Measurements from ENCODE around the gene GLYATL3. TPM values are rescaled to one million over a fixed set of nuclear protein-coding genes. Genes with fewer than 3 reads are reported as not detected.
"Not testable (repeated sequence)": the region's sequence is repeated elsewhere in the genome, so short reads cannot be mapped to it uniquely, and the experiment has no call there.

GLYATL3 gene
- total RNA-seq (not detected), total RNA-seq (0 reads per million in 2 donors)

- ATAC-seq (no peak), DNase-seq (no peak)
- Mint-ChIP-seq H3K27ac (no peak within 1 kb of the TSS), H3K27me3 (peaks cover 9% of the 10 kb centered on the region), H3K36me3 (ENCODE audit: low read depth) (no peaks in the 10 kb centered on the region), H3K4me1 (no peaks in the 10 kb centered on the region), H3K4me3 (no peak within 1 kb of the TSS)
- H3K9me3 ChIP-seq (ENCODE audit: control insufficient read depth, low read length, poor library complexity, severe bottlenecking) = no peaks in the 10 kb centered on the region
Measured at GRCh38 chr6:49499623-49500022, at the start of gene GLYATL3. Gene GLYATL3, plus strand, starts transcription at chr6:49499923. Its CDS starts 12,068 bp downstream, at chr6:49511991.

DNA sequence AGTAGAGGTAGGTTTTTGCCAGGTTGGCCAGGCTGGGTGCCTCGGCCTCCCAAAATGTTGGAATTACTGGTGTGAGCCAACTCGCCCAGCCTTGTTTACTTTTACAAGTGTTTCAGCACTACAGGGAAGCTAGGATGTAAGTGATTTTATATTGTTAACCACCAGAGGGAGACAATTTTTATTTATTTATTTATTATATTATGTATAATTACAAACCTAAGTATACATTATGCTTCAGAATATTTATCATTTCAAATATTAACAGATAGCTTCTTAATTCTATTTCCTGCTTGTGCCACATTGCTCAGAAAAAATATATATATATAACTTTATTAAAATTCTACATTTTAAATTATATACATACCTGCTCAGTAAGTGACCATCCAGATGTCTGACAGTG lies 46.5 kb upstream of the GLYATL3 start:
- Mint-ChIP-seq H3K4me1 (peaks cover 6% of the 10 kb centered on the region), H3K27ac (no peak overlapping the region), H3K27me3 (no peaks in the 10 kb centered on the region), H3K36me3 (ENCODE audit: low read depth) (peaks cover 8% of the 10 kb centered on the region), H3K4me3 (no peak overlapping the region)
- DNase-seq (no peak), ATAC-seq (no peak)
- H3K9me3 ChIP-seq (ENCODE audit: control insufficient read depth, low read length, poor library complexity, severe bottlenecking) = no peaks in the 10 kb centered on the region

- H3K4me3 Mint-ChIP-seq = no peak overlapping the region
- no peaks in the 10 kb centered on the region for H3K27me3 Mint-ChIP-seq
- H3K9me3 ChIP-seq (ENCODE audit: control insufficient read depth, low read length, poor library complexity, severe bottlenecking) = no peaks in the 10 kb centered on the region
- no peak for DNase-seq
- peaks cover 4% of the 10 kb centered on the region for H3K36me3 Mint-ChIP-seq (ENCODE audit: low read depth)
- H3K27ac Mint-ChIP-seq = no peak overlapping the region
- ATAC-seq = no peak
- H3K4me1 Mint-ChIP-seq = peaks cover 10% of the 10 kb centered on the region
Measured at GRCh38 chr6:49454787-49455709, 44.7 kb upstream of the GLYATL3 start.

DNA sequence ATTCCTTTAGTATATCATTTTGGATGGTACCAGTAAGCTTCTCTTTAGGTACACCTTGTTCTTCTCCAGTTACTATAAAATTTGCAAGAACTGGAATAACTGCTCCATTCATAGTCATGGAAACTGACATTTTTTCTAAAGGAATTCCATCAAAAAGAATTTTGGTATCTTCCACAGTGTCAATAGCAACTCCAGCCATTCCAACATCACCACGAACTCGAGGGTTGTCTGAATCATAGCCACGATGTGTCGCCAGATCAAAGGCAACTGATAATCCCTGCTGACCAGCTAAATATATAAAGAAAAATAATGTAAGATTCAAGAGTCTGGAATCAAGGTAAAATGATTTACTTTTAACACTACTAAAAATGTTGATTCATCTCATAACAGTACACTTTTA lies 42.0 kb upstream of the GLYATL3 start:
- peaks cover 4% of the 10 kb centered on the region for H3K36me3 Mint-ChIP-seq (ENCODE audit: low read depth)
- DNase-seq (no peak), ATAC-seq (no peak)
- no peaks in the 10 kb centered on the region for H3K9me3 ChIP-seq (ENCODE audit: control insufficient read depth, low read length, poor library complexity, severe bottlenecking)
- no peak overlapping the region for H3K4me3 Mint-ChIP-seq
- no peak overlapping the region for H3K27ac Mint-ChIP-seq
- no peaks in the 10 kb centered on the region for H3K27me3 Mint-ChIP-seq
- peaks cover 21% of the 10 kb centered on the region for H3K4me1 Mint-ChIP-seq

DNA sequence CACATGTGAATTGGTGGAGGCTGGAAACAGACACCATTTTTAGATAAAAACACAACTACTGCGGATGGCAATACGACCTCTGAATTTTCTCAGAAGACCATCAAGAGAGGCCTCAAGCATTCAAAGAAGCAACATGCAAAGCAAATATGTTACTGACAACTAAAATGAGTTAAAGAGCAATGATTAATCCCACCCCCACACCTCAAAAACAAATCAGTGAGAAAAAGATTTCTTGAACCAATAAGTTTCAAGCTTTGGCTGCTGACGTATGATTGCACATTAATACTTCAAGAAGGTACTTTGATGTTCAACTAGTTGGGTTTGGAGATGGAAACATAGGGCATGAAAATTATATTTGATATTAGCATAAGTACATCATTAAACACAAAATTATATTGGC lies 37.7 kb upstream of the GLYATL3 start:
- Mint-ChIP-seq H3K4me3 (peak overlapping the region; percentile 99), H3K36me3 (ENCODE audit: low read depth) (peaks cover 7% of the 10 kb centered on the region), H3K4me1 (peaks cover 45% of the 10 kb centered on the region), H3K27ac (peak overlapping the region; percentile 97), H3K27me3 (no peaks in the 10 kb centered on the region)
- DNase-seq (no peak), ATAC-seq (no peak)
- no peaks in the 10 kb centered on the region for H3K9me3 ChIP-seq (ENCODE audit: control insufficient read depth, low read length, poor library complexity, severe bottlenecking)

- H3K27ac Mint-ChIP-seq = peak overlapping the region; percentile 97
- H3K36me3 Mint-ChIP-seq (ENCODE audit: low read depth) = peaks cover 8% of the 10 kb centered on the region
- no peak for DNase-seq
- no peaks in the 10 kb centered on the region for H3K9me3 ChIP-seq (ENCODE audit: control insufficient read depth, low read length, poor library complexity, severe bottlenecking)
- peak overlapping the region; percentile 99 for H3K4me3 Mint-ChIP-seq
- H3K27me3 Mint-ChIP-seq = no peaks in the 10 kb centered on the region
- peaks cover 46% of the 10 kb centered on the region for H3K4me1 Mint-ChIP-seq
- ATAC-seq = peak; percentile 2
Measured at GRCh38 chr6:49462599-49462926, 37.2 kb upstream of the GLYATL3 start.

DNA sequence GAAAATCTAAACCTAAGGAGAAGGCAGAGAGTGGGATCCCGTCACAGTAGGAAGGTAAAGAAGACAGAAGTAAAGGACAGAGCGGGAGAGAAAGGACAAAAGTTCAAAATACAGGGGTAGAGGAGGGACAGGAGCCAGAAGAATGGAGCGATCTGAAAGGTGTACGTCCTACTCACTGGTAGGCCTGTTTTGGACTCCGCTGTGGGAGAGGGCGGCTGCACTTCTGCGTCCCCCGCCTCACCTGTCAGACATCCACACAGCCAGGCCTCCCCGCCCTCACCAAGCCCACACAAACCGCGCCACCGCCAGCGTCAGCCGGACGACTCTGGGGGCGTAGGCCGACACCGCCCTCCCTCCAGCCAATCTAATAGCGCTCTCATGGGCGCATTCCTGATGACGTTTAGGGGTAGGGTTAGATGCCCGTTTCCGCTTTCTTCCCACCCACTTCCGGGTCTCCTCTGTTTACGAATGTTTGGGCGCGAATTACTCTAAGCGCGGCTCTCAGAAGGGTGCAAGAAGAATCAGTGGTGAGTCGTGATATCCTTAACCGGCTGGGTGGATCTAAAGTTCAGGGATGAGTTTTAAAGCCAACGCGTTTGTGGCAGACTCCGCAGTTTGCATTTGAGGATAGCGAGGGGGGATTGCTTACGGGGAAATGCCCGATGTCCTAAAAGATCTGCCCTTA lies 36.7 kb upstream of the GLYATL3 start, which contains the start of the genes CENPQ and MMUT:
CENPQ (plus strand) TSS at position 444 of the 685 bp plus-strand sequence. CDS start 6,807 bp downstream, outside the sequence.
MMUT (minus strand) TSS at position 327 of the 685 bp plus-strand sequence. CDS start 3,787 bp downstream, outside the sequence.
- no peaks in the 10 kb centered on the region for H3K27me3 Mint-ChIP-seq

GRCh38 chr6:49463612-49463967 lies 36.1 kb upstream of the GLYATL3 start:
- H3K27me3 Mint-ChIP-seq = no peaks in the 10 kb centered on the region
- peaks cover 11% of the 10 kb centered on the region for H3K36me3 Mint-ChIP-seq (ENCODE audit: low read depth)
- H3K9me3 ChIP-seq (ENCODE audit: control insufficient read depth, low read length, poor library complexity, severe bottlenecking) = no peaks in the 10 kb centered on the region
- H3K4me3 Mint-ChIP-seq = peak overlapping the region; percentile 99
- ATAC-seq (peak; percentile 2), DNase-seq (no peak)
- H3K27ac Mint-ChIP-seq = peak overlapping the region; percentile 97
- H3K4me1 Mint-ChIP-seq = peaks cover 53% of the 10 kb centered on the region

More for the DNA sequence above, 36.7 kb upstream of the GLYATL3 start, which contains the start of the genes CENPQ and MMUT:
- H3K36me3 Mint-ChIP-seq (ENCODE audit: low read depth) = peaks cover 11% of the 10 kb centered on the region
- H3K4me1 Mint-ChIP-seq = peaks cover 50% of the 10 kb centered on the region
- ATAC-seq (peak; percentile 98), DNase-seq (peak; percentile 79 to 87 (median 82))
- peak within 1 kb of the TSS; percentile 99 for H3K4me3 Mint-ChIP-seq
- H3K27ac Mint-ChIP-seq = peak within 1 kb of the TSS; percentile 97
- no peaks in the 10 kb centered on the region for H3K9me3 ChIP-seq (ENCODE audit: control insufficient read depth, low read length, poor library complexity, severe bottlenecking)

DNA sequence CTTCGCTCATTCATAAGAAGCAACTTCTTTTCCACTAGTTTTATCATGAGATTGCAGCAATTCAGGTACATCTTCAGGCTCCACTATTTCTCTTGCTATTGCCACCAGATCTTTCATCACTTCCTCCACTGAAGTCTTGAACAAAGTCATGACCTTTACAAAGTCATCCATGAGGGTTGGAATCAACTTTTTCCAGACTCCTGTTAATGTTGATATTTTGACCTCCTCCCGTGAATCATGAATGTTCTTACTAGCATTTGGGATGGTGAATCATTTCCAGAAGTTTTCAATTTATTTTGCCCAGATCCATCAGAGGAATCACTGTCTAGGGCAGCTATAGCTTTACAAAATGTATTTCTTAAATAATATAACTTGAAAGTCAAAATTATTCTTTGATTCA lies 35.0 kb upstream of the GLYATL3 start:
- Mint-ChIP-seq H3K36me3 (ENCODE audit: low read depth) (peaks cover 11% of the 10 kb centered on the region), H3K27ac (peak overlapping the region; percentile 97), H3K4me3 (peak overlapping the region; percentile 99), H3K4me1 (peaks cover 49% of the 10 kb centered on the region), H3K27me3 (no peaks in the 10 kb centered on the region)
- H3K9me3 ChIP-seq (ENCODE audit: control insufficient read depth, low read length, poor library complexity, severe bottlenecking) = no peaks in the 10 kb centered on the region
- ATAC-seq (no peak), DNase-seq (no peak)

GRCh38 chr6:49468042-49468441 lies 31.7 kb upstream of the GLYATL3 start:
- no peaks in the 10 kb centered on the region for H3K9me3 ChIP-seq (ENCODE audit: control insufficient read depth, low read length, poor library complexity, severe bottlenecking)
- Mint-ChIP-seq H3K27ac (no peak overlapping the region), H3K36me3 (ENCODE audit: low read depth) (peaks cover 10% of the 10 kb centered on the region), H3K4me1 (peaks cover 33% of the 10 kb centered on the region), H3K4me3 (no peak overlapping the region), H3K27me3 (no peaks in the 10 kb centered on the region)
- no peak for ATAC-seq
- no peak for DNase-seq

- not testable (repeated sequence) for ATAC-seq; H3K9me3 ChIP-seq (ENCODE audit: control insufficient read depth, low read length, poor library complexity, severe bottlenecking); H3K27me3 Mint-ChIP-seq; H3K27ac Mint-ChIP-seq; H3K4me3 Mint-ChIP-seq; H3K4me1 Mint-ChIP-seq; DNase-seq
- H3K36me3 Mint-ChIP-seq (ENCODE audit: low read depth) = peaks cover 12% of the 10 kb centered on the region
Measured at GRCh38 chr6:49476564-49476963, 23.2 kb upstream of the GLYATL3 start.

DNA sequence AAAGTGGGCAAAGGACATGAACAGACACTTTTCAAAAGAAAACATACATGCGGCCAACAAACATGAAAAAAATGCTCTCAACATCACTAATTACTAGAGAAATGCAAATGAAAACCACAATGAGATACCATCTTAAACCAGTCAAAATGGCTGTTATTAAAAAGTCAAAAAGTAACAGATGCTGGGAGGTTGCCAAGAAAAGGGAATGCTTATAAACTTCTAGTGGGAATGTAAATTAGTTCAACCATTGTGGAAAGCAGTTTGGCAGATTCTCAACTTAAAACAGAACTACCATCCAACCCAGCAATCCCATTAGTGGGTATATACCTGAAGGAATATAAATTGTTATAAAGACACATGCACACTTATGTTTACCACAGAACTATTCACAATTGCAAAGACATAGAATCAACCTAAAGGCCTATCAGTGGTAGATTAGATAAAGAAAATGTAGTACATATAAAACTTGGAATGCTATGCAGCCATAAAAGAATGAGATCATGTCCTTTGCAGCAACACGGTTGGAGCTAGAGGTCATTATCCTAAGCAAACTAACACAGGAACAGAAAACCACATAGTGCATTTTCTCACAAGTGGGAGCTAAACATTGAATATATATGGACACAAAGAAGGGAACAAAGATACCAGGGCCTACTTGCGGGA lies 20.3 kb upstream of the GLYATL3 start:
- Mint-ChIP-seq H3K27ac (peak overlapping the region; percentile 67), H3K36me3 (ENCODE audit: low read depth) (peaks cover 6% of the 10 kb centered on the region)
- no peaks in the 10 kb centered on the region for H3K9me3 ChIP-seq (ENCODE audit: control insufficient read depth, low read length, poor library complexity, severe bottlenecking)

DNA sequence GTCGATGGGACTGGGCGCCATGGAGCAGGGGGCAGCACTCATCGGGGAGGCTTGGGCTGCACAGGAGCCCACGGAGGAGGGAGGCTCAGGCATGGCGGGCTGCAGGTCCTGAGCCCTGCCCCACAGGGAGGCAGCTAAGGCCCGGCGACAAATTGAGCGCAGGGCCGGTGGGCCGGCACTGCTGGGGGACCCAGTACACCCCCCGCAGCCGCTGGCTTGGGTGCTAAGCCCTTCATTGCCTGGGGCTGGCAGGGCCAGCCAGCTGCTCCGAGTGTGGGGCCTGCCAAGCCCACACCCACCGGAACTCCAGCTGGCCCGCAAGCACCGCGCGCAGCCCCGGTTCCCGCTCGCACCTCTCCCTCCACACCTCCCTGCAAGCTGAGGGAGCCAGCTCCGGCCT lies 17.9 kb upstream of the GLYATL3 start:
- DNase-seq; H3K4me3 Mint-ChIP-seq; H3K36me3 Mint-ChIP-seq (ENCODE audit: low read depth); H3K27ac Mint-ChIP-seq; H3K4me1 Mint-ChIP-seq; H3K9me3 ChIP-seq (ENCODE audit: control insufficient read depth, low read length, poor library complexity, severe bottlenecking); ATAC-seq; H3K27me3 Mint-ChIP-seq: not testable (repeated sequence)

More for the DNA sequence above, 20.3 kb upstream of the GLYATL3 start:
- DNase-seq (no peak), ATAC-seq (no peak)
- H3K4me1 Mint-ChIP-seq = peaks cover 4% of the 10 kb centered on the region
- no peaks in the 10 kb centered on the region for H3K27me3 Mint-ChIP-seq
- H3K4me3 Mint-ChIP-seq = no peak overlapping the region
